Measurements from ENCODE around the gene NSG2. TPM values are rescaled to one million over a fixed set of nuclear protein-coding genes. Genes with fewer than 3 reads are reported as not detected.

NSG2 gene
- total and polyA plus RNA-seq, 8 donors, result 0.34 to 3.3 (median 2.3) TPM; not detected in 1

GRCh38 chr5:174109698-174110260, 64.3 kb downstream of the NSG2 start:
- H3K27ac ChIP-seq, result no peak overlapping the region
- H3K36me3 ChIP-seq, result no peaks in the 10 kb centered on the region
- no peaks in the 10 kb centered on the region for H3K9me3 ChIP-seq
- no peaks in the 10 kb centered on the region for H3K4me1 ChIP-seq
- TF ChIP-seq CTCF (IDR thresholded peaks at IDR 0.05), result no peak
- H3K4me3 ChIP-seq, result no peak overlapping the region
- DNase-seq (no peak), ATAC-seq (no peak)
- no peaks in the 10 kb centered on the region for H3K27me3 ChIP-seq
- intact Hi-C loops (cut with DNase I), result no loop called here

- TF ChIP-seq CTCF (IDR thresholded peaks at IDR 0.05), result no peak
- no peak overlapping the region for H3K4me3 ChIP-seq
- ATAC-seq (no peak), DNase-seq (no peak)
- no peaks in the 10 kb centered on the region for H3K9me3 ChIP-seq
- no peak overlapping the region for H3K27ac ChIP-seq
- H3K27me3 ChIP-seq, result no peaks in the 10 kb centered on the region
- H3K36me3 ChIP-seq, result no peaks in the 10 kb centered on the region
- intact Hi-C loops (cut with DNase I), result no loop called here
- no peaks in the 10 kb centered on the region for H3K4me1 ChIP-seq
These were observed 64.8 kb downstream of the NSG2 start for GRCh38 chr5:174110310-174110709.

- no peak for TF ChIP-seq CTCF (IDR thresholded peaks at IDR 0.05)
- DNase-seq, result no peak
- Histone ChIP-seq H3K27ac (no peak overlapping the region), H3K27me3 (no peaks in the 10 kb centered on the region), H3K4me3 (no peak overlapping the region), H3K9me3 (no peaks in the 10 kb centered on the region), H3K36me3 (no peaks in the 10 kb centered on the region), H3K4me1 (no peaks in the 10 kb centered on the region)
- no peak for ATAC-seq
- intact Hi-C loops (cut with DNase I), result no loop called here
These were observed 65.9 kb downstream of the NSG2 start for GRCh38 chr5:174111287-174111973.

GRCh38 chr5:174115226-174115625, 69.7 kb downstream of the NSG2 start:
- DNase-seq (no peak), ATAC-seq (no peak)
- Histone ChIP-seq H3K4me1 (no peaks in the 10 kb centered on the region), H3K27ac (no peak overlapping the region), H3K27me3 (no peaks in the 10 kb centered on the region), H3K9me3 (peaks cover 0 to 2% of the 10 kb centered on the region in 2 donors), H3K36me3 (no peaks in the 10 kb centered on the region), H3K4me3 (no peak overlapping the region)
- intact Hi-C loops (cut with DNase I), result no loop called here
- TF ChIP-seq CTCF (IDR thresholded peaks at IDR 0.05), result no peak

GRCh38 chr5:174118823-174119467, 73.4 kb downstream of the NSG2 start:
- no peak for ATAC-seq
- Histone ChIP-seq H3K4me3 (no peak overlapping the region), H3K9me3 (peaks cover 0 to 2% of the 10 kb centered on the region in 2 donors), H3K27ac (no peak overlapping the region), H3K4me1 (no peaks in the 10 kb centered on the region), H3K36me3 (no peaks in the 10 kb centered on the region), H3K27me3 (no peaks in the 10 kb centered on the region)
- no peak for TF ChIP-seq CTCF (IDR thresholded peaks at IDR 0.05)
- intact Hi-C loops (cut with DNase I), result no loop called here
- no peak for DNase-seq

Measured in left lung (tissue), 10 donors.